ENCODE measurements around the gene HOXD1. TPM values are rescaled to one million over a fixed set of nuclear protein-coding genes. Genes with fewer than 3 reads are reported as not detected.
A peak's percentile ranks its signal among the peaks of the same experiment; 100 is the strongest.

Gene HOXD1
- total RNA-seq, 6 donors from 2014 or later = 1.0 to 7.2 (median 3.6) TPM

GRCh38 chr2:176157499-176158185 is 30.8 kb upstream of the HOXD1 start:
- 10% methylated on average over 38 to 43 of the region's 43 CpGs for WGBS, 2 donors
- Histone ChIP-seq H3K4me1 (peaks cover 9 to 39% (median 23%) of the 10 kb centered on the region in 4 donors), H3K4me3 (no peak overlapping the region), H3K9me3 (no peaks in the 10 kb centered on the region), H3K27me3 (peaks cover 0 to 83% (median 41%) of the 10 kb centered on the region in 4 donors), H3K36me3 (no peaks in the 10 kb centered on the region), H3K27ac (no peak overlapping the region)
- DNase-seq (peak in 1 of 2 donors; percentile 80), ATAC-seq (ENCODE audit: low FRiP score in 2 of 2) (no peak)
- TF ChIP-seq POLR2A (IDR thresholded peaks at IDR 0.05) = no peak
- TF ChIP-seq, protein P1, sequence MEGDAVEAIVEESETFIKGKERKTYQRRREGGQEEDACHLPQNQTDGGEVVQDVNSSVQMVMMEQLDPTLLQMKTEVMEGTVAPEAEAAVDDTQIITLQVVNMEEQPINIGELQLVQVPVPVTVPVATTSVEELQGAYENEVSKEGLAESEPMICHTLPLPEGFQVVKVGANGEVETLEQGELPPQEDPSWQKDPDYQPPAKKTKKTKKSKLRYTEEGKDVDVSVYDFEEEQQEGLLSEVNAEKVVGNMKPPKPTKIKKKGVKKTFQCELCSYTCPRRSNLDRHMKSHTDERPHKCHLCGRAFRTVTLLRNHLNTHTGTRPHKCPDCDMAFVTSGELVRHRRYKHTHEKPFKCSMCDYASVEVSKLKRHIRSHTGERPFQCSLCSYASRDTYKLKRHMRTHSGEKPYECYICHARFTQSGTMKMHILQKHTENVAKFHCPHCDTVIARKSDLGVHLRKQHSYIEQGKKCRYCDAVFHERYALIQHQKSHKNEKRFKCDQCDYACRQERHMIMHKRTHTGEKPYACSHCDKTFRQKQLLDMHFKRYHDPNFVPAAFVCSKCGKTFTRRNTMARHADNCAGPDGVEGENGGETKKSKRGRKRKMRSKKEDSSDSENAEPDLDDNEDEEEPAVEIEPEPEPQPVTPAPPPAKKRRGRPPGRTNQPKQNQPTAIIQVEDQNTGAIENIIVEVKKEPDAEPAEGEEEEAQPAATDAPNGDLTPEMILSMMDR (IDR thresholded peaks at IDR 0.05) = no peak
- no peak for TF ChIP-seq EP300 (IDR thresholded peaks at IDR 0.05)
- no peak for TF ChIP-seq POLR2AphosphoS5 (IDR thresholded peaks at IDR 0.05)

- 7 to 9% methylated on average over 22 of the region's 22 CpGs for WGBS, 2 donors
- Histone ChIP-seq H3K27ac (no peak overlapping the region), H3K27me3 (peaks cover 0 to 83% (median 42%) of the 10 kb centered on the region in 4 donors), H3K4me3 (no peak overlapping the region), H3K9me3 (no peaks in the 10 kb centered on the region), H3K4me1 (peaks cover 8 to 38% (median 23%) of the 10 kb centered on the region in 4 donors), H3K36me3 (no peaks in the 10 kb centered on the region)
- DNase-seq (no peak), ATAC-seq (ENCODE audit: low FRiP score in 2 of 2) (no peak)
- no peak for TF ChIP-seq POLR2A (IDR thresholded peaks at IDR 0.05)
- TF ChIP-seq, protein P1 (IDR thresholded peaks at IDR 0.05) = no peak
- TF ChIP-seq POLR2AphosphoS5 (IDR thresholded peaks at IDR 0.05) = no peak
- no peak for TF ChIP-seq EP300 (IDR thresholded peaks at IDR 0.05)
These were observed 30.3 kb upstream of the HOXD1 start for GRCh38 chr2:176158186-176158591.

- no peaks in the 10 kb centered on the region for H3K36me3 ChIP-seq
- H3K9me3 ChIP-seq = no peaks in the 10 kb centered on the region
- TF ChIP-seq, protein P1 (IDR thresholded peaks at IDR 0.05) = no peak
- TF ChIP-seq EP300 (IDR thresholded peaks at IDR 0.05) = no peak
- TF ChIP-seq POLR2AphosphoS5 (IDR thresholded peaks at IDR 0.05) = no peak
- no peak for TF ChIP-seq POLR2A (IDR thresholded peaks at IDR 0.05)
- peaks cover 0 to 90% (median 43%) of the 10 kb centered on the region in 4 donors for H3K27me3 ChIP-seq
- peak overlapping the region in 1 of 4 donors; percentile 1 for H3K4me3 ChIP-seq
- ATAC-seq (ENCODE audit: low FRiP score in 2 of 2) (no peak), DNase-seq (peak in 1 of 2 donors; percentile 47)
- no peak overlapping the region for H3K27ac ChIP-seq
- WGBS, 2 donors = 8 to 12% methylated on average over 15 to 31 of the region's 39 CpGs
- peaks cover 8 to 38% (median 23%) of the 10 kb centered on the region in 4 donors for H3K4me1 ChIP-seq
These were observed 29.4 kb upstream of the HOXD1 start for GRCh38 chr2:176158855-176159662.

GRCh38 chr2:176159663-176160250 is 28.7 kb upstream of the HOXD1 start:
- peak in 1 of 2 donors; percentile 71 for DNase-seq
- TF ChIP-seq POLR2AphosphoS5 (IDR thresholded peaks at IDR 0.05) = no peak
- ATAC-seq (ENCODE audit: low FRiP score in 2 of 2) = peak in 1 of 2 donors; percentile 14
- no peaks in the 10 kb centered on the region for H3K36me3 ChIP-seq
- H3K4me1 ChIP-seq = peaks cover 8 to 39% (median 23%) of the 10 kb centered on the region in 4 donors
- peak overlapping the region in 1 of 4 donors; percentile 1 for H3K4me3 ChIP-seq
- H3K27me3 ChIP-seq = peaks cover 0 to 92% (median 47%) of the 10 kb centered on the region in 4 donors
- H3K27ac ChIP-seq = no peak overlapping the region
- 6 to 15% methylated on average over 13 to 27 of the region's 44 CpGs for whole genome bisulfite sequencing, 2 donors
- H3K9me3 ChIP-seq = no peaks in the 10 kb centered on the region

Measured in upper lobe of left lung (tissue), 6 donors.